Liver (tissue), 9 donors: ENCODE data around the gene DLX6. TPM values are rescaled to one million over a fixed set of nuclear protein-coding genes. Genes with fewer than 3 reads are reported as not detected.

ENCODE experiments used
- DNase-seq: peaks from one replicate; pipeline ENCODE4 v3.0.0-alpha.2; 2017; ENCODE audit warnings: low spot score
- H3K27ac ChIP-seq, 2 donors: one replicate each; pipeline ENCODE4 v1.7.0; 2013; ENCODE audit warnings: inconsistent platforms in 2 of 2, low read length in 2 of 2, control low read depth in 1 of 2, low read depth in 1 of 2, mild to moderate bottlenecking in 1 of 2
- H3K27me3 ChIP-seq, 4 donors: one replicate each; pipeline versions ENCODE4 v1.6.1 to v1.7.0; 2013; ENCODE audit warnings: low read length in 3 of 4, inconsistent platforms in 1 of 4, mild to moderate bottlenecking in 1 of 4, moderate library complexity in 1 of 4; ENCODE audit not compliant: control insufficient read depth in 4 of 4, insufficient read depth in 4 of 4
- H3K36me3 ChIP-seq, 4 donors: one replicate each; pipeline versions ENCODE4 v1.6.1 to v1.7.0; 2013; ENCODE audit warnings: low read length in 3 of 4, mild to moderate bottlenecking in 3 of 4, low read depth in 1 of 4, moderate library complexity in 1 of 4; ENCODE audit not compliant: control insufficient read depth in 4 of 4, insufficient read depth in 3 of 4
- H3K4me1 ChIP-seq, 4 donors: one replicate each; pipeline versions ENCODE4 v1.6.1 to v1.7.0; 2013; ENCODE audit warnings: low read length in 3 of 4, mild to moderate bottlenecking in 3 of 4, moderate library complexity in 1 of 4; ENCODE audit not compliant: control insufficient read depth in 4 of 4, insufficient read depth in 4 of 4
- H3K4me3 ChIP-seq, 3 donors: one replicate each; pipeline versions ENCODE4 v1.6.1 to v1.7.0; 2013; ENCODE audit warnings: low read length in 3 of 3, control low read depth in 1 of 3, low read depth in 1 of 3, mild to moderate bottlenecking in 1 of 3
- H3K9ac ChIP-seq, 2 donors: one replicate each; pipeline ENCODE4 v1.7.0; 2013; ENCODE audit warnings: low read length in 2 of 2, mild to moderate bottlenecking in 2 of 2, moderate library complexity in 2 of 2, control low read depth in 1 of 2, low read depth in 1 of 2
- H3K9me3 ChIP-seq, 4 donors: one replicate each; pipeline versions ENCODE4 v1.6.1 to v1.7.0; 2013; ENCODE audit warnings: low read length in 3 of 4; ENCODE audit not compliant: control insufficient read depth in 4 of 4
- ATF3 ChIP-seq: IDR thresholded peaks from 2 replicates; pipeline ENCODE4 v1.6.1; 2016; ENCODE audit warnings: antibody characterized with exemption
- FOXA1 ChIP-seq: IDR thresholded peaks from 2 replicates; pipeline ENCODE4 v1.6.1; 2016; ENCODE audit warnings: antibody characterized with exemption
- FOXA2 ChIP-seq: IDR thresholded peaks from 2 replicates; pipeline ENCODE4 v1.6.1; 2016; ENCODE audit warnings: antibody characterized with exemption
- GABPA ChIP-seq, 2 donors: IDR thresholded peaks in 1 of 2; conservative IDR thresholded peaks in 1 of 2; 2 replicates each; pipeline ENCODE4 v1.6.1; 2016; ENCODE audit warnings: antibody characterized with exemption in 2 of 2, mild to moderate bottlenecking in 1 of 2, moderate library complexity in 1 of 2
- HNF4A ChIP-seq, 2 donors: conservative IDR thresholded peaks; 2 replicates each; pipeline ENCODE4 v1.6.1; 2016; ENCODE audit warnings: antibody characterized with exemption in 2 of 2, mild to moderate bottlenecking in 2 of 2
- HNF4G ChIP-seq: IDR thresholded peaks from 2 replicates; pipeline ENCODE4 v1.6.1; 2016; ENCODE audit warnings: antibody characterized with exemption
- JUND ChIP-seq, 2 donors: IDR thresholded peaks; 2 replicates each; pipeline ENCODE4 v1.6.1; 2016; ENCODE audit warnings: antibody characterized with exemption in 2 of 2
- RXRA ChIP-seq, 2 donors: IDR thresholded peaks; 2 replicates each; pipeline ENCODE4 v1.6.1; 2017 to 2018; ENCODE audit warnings: antibody characterized with exemption in 2 of 2, mild to moderate bottlenecking in 1 of 2
- SP1 ChIP-seq: IDR thresholded peaks from 2 replicates; pipeline ENCODE4 v1.6.1; 2018; ENCODE audit warnings: antibody characterized with exemption, mild to moderate bottlenecking
- TAF1 ChIP-seq: conservative IDR thresholded peaks from 2 replicates; pipeline ENCODE4 v1.6.1; 2016; ENCODE audit warnings: antibody characterized with exemption, mild to moderate bottlenecking
- ZBTB33 ChIP-seq: IDR thresholded peaks from 2 replicates; pipeline ENCODE4 v1.6.1; 2016; ENCODE audit warnings: antibody characterized with exemption
- WGBS: extraction: QIAGEN DNeasy Blood & Tissue Kit; methylation state at CpG from one replicate; pipeline ENCODE4 v1.1.7; 2013; 5-methylcytosine and 5-hydroxymethylcytosine counted together
- polyA plus RNA-seq, 2 donors: library from polyadenylated mRNA; stranded (reverse) in 1 of 2; unstranded in 1 of 2; fragments of 200-250 nt in 1 of 2; fragments of >200 nt in 1 of 2; fragmentation: Nextera tagmentation in 1 of 2; extraction: Ambion mirVana in 1 of 2; gene quantifications; one replicate each; pipeline versions ENCODE4 v1.2.1 to v1.2.3, GENCODE V29; 2013 to 2015
- total RNA-seq, 2 donors: library from RNA; depleted of rRNA; stranded (reverse); fragments of >200 nt; gene quantifications; one replicate each; pipeline ENCODE4 v1.2.3, GENCODE V29; 2014
- TF ChIP-seq, protein P1 (sequence below): fragments of 150-350 bp; IDR thresholded peaks from 2 replicates; pipeline ENCODE4 v1.5.1; 2017; ENCODE audit warnings: improper control_type of control experiment, low read depth, low read length; ENCODE audit not compliant: missing input control
- TF ChIP-seq, protein P2 (sequence below): IDR thresholded peaks from 2 replicates; pipeline ENCODE4 v1.6.1; 2016; ENCODE audit warnings: antibody characterized with exemption
- donor health status: healthy.
- donor health status: healthy.
- donor health status: healthy.
- donor health status: healthy.
- donor health status: healthy.

DLX6 gene
- total and polyA plus RNA-seq, 4 donors = not detected

DNA sequence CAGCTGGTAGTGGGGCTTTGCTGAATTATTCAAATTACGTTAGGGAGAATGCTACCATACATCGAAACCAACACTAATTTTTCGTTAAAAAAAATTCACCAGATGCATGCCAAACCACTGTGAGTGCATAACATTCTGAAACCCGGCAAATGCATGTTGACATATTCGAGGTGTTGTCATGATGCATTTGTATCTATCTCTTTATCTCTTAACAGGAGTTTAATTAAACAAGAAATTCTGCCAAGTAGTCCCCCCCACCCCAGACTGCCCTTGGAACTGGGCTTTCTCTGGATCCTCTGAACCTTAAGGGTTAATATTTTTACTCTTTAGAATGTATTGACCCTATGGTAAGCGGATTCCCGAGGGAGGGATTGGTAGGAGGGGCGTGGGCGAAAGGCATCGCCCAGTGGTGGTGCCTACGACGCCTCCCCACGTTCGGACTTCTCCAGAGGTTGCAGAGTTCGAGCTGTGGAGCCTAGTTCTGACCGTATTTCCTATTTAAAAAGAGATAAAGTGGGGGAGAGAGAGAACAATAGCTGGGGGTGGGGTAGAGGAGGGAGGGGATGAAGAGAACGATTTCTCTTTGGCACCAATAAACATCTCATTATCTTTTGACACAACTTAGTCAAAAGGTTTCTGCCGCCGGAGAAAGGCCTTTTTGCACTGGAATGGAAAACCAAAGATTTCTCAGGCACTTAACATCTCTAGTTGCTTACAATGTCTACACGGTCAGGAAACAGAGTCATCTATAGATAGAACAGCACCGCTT is 7.2 kb downstream of the DLX6 start:
- H3K4me3 ChIP-seq = no peak overlapping the region
- peaks cover 0 to 3% (median 0%) of the 10 kb centered on the region in 4 donors for H3K9me3 ChIP-seq

GRCh38 chr7:97013134-97013844 is 7.9 kb downstream of the DLX6 start:
- Histone ChIP-seq H3K27me3 (peaks cover 7 to 53% (median 28%) of the 10 kb centered on the region in 4 donors), H3K4me1 (peaks cover under 1 to 10% (median 5%) of the 10 kb centered on the region in 4 donors), H3K36me3 (no peaks in the 10 kb centered on the region), H3K27ac (no peak overlapping the region), H3K9me3 (peaks cover 0 to 3% (median 0%) of the 10 kb centered on the region in 4 donors), H3K9ac (no peak overlapping the region), H3K4me3 (no peak overlapping the region)
- DNase-seq = no peak
- TF ChIP-seq HNF4A (conservative IDR thresholded peaks at IDR 0.05) (no peak), ATF3 (no peak)
- WGBS = 9% methylated on average over 20 of the region's 20 CpGs

More for the DNA sequence above, 7.2 kb downstream of the DLX6 start:
- Histone ChIP-seq H3K36me3 (no peaks in the 10 kb centered on the region), H3K4me1 (peaks cover 0 to 9% (median 3%) of the 10 kb centered on the region in 4 donors), H3K9ac (no peak overlapping the region), H3K27me3 (peaks cover 7 to 57% (median 28%) of the 10 kb centered on the region in 4 donors), H3K27ac (no peak overlapping the region)
- no peak for DNase-seq
- TF ChIP-seq HNF4G (no peak), RXRA (IDR thresholded peaks at IDR 0.05) (no peak)
- 9% methylated on average over 21 of the region's 21 CpGs for WGBS

- WGBS = 25% methylated on average over 1 of the region's 1 CpG
- TF ChIP-seq ZBTB33 (no peak), TAF1 (no peak), FOXA2 (no peak), HNF4A (conservative IDR thresholded peaks at IDR 0.05) (no peak), HNF4G (no peak), FOXA1 (no peak), JUND (IDR thresholded peaks at IDR 0.05) (no peak), GABPA (IDR thresholded peaks at IDR 0.05 in 1 of 2, conservative IDR thresholded peaks at IDR 0.05 in 1 of 2) (no peak), RXRA (IDR thresholded peaks at IDR 0.05) (no peak), SP1 (no peak)
- TF ChIP-seq, protein P1, sequence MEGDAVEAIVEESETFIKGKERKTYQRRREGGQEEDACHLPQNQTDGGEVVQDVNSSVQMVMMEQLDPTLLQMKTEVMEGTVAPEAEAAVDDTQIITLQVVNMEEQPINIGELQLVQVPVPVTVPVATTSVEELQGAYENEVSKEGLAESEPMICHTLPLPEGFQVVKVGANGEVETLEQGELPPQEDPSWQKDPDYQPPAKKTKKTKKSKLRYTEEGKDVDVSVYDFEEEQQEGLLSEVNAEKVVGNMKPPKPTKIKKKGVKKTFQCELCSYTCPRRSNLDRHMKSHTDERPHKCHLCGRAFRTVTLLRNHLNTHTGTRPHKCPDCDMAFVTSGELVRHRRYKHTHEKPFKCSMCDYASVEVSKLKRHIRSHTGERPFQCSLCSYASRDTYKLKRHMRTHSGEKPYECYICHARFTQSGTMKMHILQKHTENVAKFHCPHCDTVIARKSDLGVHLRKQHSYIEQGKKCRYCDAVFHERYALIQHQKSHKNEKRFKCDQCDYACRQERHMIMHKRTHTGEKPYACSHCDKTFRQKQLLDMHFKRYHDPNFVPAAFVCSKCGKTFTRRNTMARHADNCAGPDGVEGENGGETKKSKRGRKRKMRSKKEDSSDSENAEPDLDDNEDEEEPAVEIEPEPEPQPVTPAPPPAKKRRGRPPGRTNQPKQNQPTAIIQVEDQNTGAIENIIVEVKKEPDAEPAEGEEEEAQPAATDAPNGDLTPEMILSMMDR = no peak
- TF ChIP-seq, protein P2, sequence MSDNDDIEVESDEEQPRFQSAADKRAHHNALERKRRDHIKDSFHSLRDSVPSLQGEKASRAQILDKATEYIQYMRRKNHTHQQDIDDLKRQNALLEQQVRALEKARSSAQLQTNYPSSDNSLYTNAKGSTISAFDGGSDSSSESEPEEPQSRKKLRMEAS = no peak
- DNase-seq = no peak
- Histone ChIP-seq H3K4me3 (no peak overlapping the region), H3K27ac (no peak overlapping the region), H3K9me3 (peaks cover 0 to 3% (median 0%) of the 10 kb centered on the region in 4 donors), H3K36me3 (no peaks in the 10 kb centered on the region), H3K9ac (no peak overlapping the region), H3K4me1 (peaks cover 2 to 11% (median 5%) of the 10 kb centered on the region in 4 donors), H3K27me3 (peaks cover 7 to 50% (median 26%) of the 10 kb centered on the region in 4 donors)
Observed at GRCh38 chr7:97013845-97014134, 8.4 kb downstream of the DLX6 start.
